ENCODE measurements around the gene PPP1CC.
"Not testable (repeated sequence)": the region's sequence is repeated elsewhere in the genome, so short reads cannot be mapped to it uniquely, and the experiment has no call there.

PPP1CC gene

GRCh38 chr12:110775997-110776396 lies 33.3 kb upstream of the PPP1CC start:
- Histone ChIP-seq H3K9ac (ENCODE audit: low read depth in 1 of 2, low read length in 2 of 2) (no peak overlapping the region), H3K27ac (ENCODE audit: low read depth in 2 of 2, low read length in 2 of 2) (no peak overlapping the region), H3K4me3 (ENCODE audit: low read length in 2 of 2) (no peak overlapping the region), H3K4me1 (ENCODE audit: control insufficient read depth in 2 of 2, insufficient read depth in 2 of 2, low read length in 2 of 2) (no peaks in the 10 kb centered on the region), H3K36me3 (ENCODE audit: control insufficient read depth in 2 of 2, insufficient read depth in 2 of 2, low read length in 2 of 2) (no peaks in the 10 kb centered on the region), H3K27me3 (ENCODE audit: control insufficient read depth in 2 of 2, insufficient read depth in 2 of 2, low read length in 2 of 2) (no peaks in the 10 kb centered on the region), H3K9me3 (ENCODE audit: control insufficient read depth in 2 of 2, low read length in 2 of 2) (no peaks in the 10 kb centered on the region)

GRCh38 chr12:110774824-110775223 lies 32.1 kb upstream of the PPP1CC start:
- Histone ChIP-seq H3K27ac (ENCODE audit: low read depth in 2 of 2, low read length in 2 of 2) (no peak overlapping the region), H3K4me1 (ENCODE audit: control insufficient read depth in 2 of 2, insufficient read depth in 2 of 2, low read length in 2 of 2) (no peaks in the 10 kb centered on the region), H3K4me3 (ENCODE audit: low read length in 2 of 2) (no peak overlapping the region), H3K9ac (ENCODE audit: low read depth in 1 of 2, low read length in 2 of 2) (no peak overlapping the region), H3K27me3 (ENCODE audit: control insufficient read depth in 2 of 2, insufficient read depth in 2 of 2, low read length in 2 of 2) (no peaks in the 10 kb centered on the region), H3K36me3 (ENCODE audit: control insufficient read depth in 2 of 2, insufficient read depth in 2 of 2, low read length in 2 of 2) (no peaks in the 10 kb centered on the region), H3K9me3 (ENCODE audit: control insufficient read depth in 2 of 2, low read length in 2 of 2) (no peaks in the 10 kb centered on the region)

GRCh38 chr12:110768960-110769359 lies 26.3 kb upstream of the PPP1CC start:
- no peak overlapping the region for H3K4me3 ChIP-seq (ENCODE audit: low read length in 2 of 2)

GRCh38 chr12:110767863-110768262 lies 25.2 kb upstream of the PPP1CC start:
- H3K4me1 ChIP-seq (ENCODE audit: control insufficient read depth in 2 of 2, insufficient read depth in 2 of 2, low read length in 2 of 2): peaks cover 0 to 4% of the 10 kb centered on the region in 2 donors
- H3K27ac ChIP-seq (ENCODE audit: low read depth in 2 of 2, low read length in 2 of 2): no peak overlapping the region
- no peaks in the 10 kb centered on the region for H3K27me3 ChIP-seq (ENCODE audit: control insufficient read depth in 2 of 2, insufficient read depth in 2 of 2, low read length in 2 of 2)
- no peak overlapping the region for H3K9ac ChIP-seq (ENCODE audit: low read depth in 1 of 2, low read length in 2 of 2)
- H3K9me3 ChIP-seq (ENCODE audit: control insufficient read depth in 2 of 2, low read length in 2 of 2): no peaks in the 10 kb centered on the region
- no peaks in the 10 kb centered on the region for H3K36me3 ChIP-seq (ENCODE audit: control insufficient read depth in 2 of 2, insufficient read depth in 2 of 2, low read length in 2 of 2)
- no peak overlapping the region for H3K4me3 ChIP-seq (ENCODE audit: low read length in 2 of 2)

More at GRCh38 chr12:110768960-110769359, 26.3 kb upstream of the PPP1CC start:
- Histone ChIP-seq H3K9ac (ENCODE audit: low read depth in 1 of 2, low read length in 2 of 2) (no peak overlapping the region), H3K9me3 (ENCODE audit: control insufficient read depth in 2 of 2, low read length in 2 of 2) (no peaks in the 10 kb centered on the region), H3K27me3 (ENCODE audit: control insufficient read depth in 2 of 2, insufficient read depth in 2 of 2, low read length in 2 of 2) (no peaks in the 10 kb centered on the region), H3K4me1 (ENCODE audit: control insufficient read depth in 2 of 2, insufficient read depth in 2 of 2, low read length in 2 of 2) (peaks cover 0 to 4% of the 10 kb centered on the region in 2 donors), H3K36me3 (ENCODE audit: control insufficient read depth in 2 of 2, insufficient read depth in 2 of 2, low read length in 2 of 2) (no peaks in the 10 kb centered on the region), H3K27ac (ENCODE audit: low read depth in 2 of 2, low read length in 2 of 2) (no peak overlapping the region)

- Histone ChIP-seq H3K4me3 (ENCODE audit: low read length in 2 of 2) (no peak overlapping the region), H3K27me3 (ENCODE audit: control insufficient read depth in 2 of 2, insufficient read depth in 2 of 2, low read length in 2 of 2) (no peaks in the 10 kb centered on the region), H3K4me1 (ENCODE audit: control insufficient read depth in 2 of 2, insufficient read depth in 2 of 2, low read length in 2 of 2) (peaks cover 0 to 4% of the 10 kb centered on the region in 2 donors), H3K36me3 (ENCODE audit: control insufficient read depth in 2 of 2, insufficient read depth in 2 of 2, low read length in 2 of 2) (no peaks in the 10 kb centered on the region), H3K9ac (ENCODE audit: low read depth in 1 of 2, low read length in 2 of 2) (no peak overlapping the region), H3K9me3 (ENCODE audit: control insufficient read depth in 2 of 2, low read length in 2 of 2) (no peaks in the 10 kb centered on the region), H3K27ac (ENCODE audit: low read depth in 2 of 2, low read length in 2 of 2) (peak overlapping the region in 1 of 2 donors; percentile 38)
These were observed 23.8 kb upstream of the PPP1CC start for GRCh38 chr12:110766311-110767154.

- H3K27me3 ChIP-seq (ENCODE audit: control insufficient read depth in 2 of 2, insufficient read depth in 2 of 2, low read length in 2 of 2); H3K27ac ChIP-seq (ENCODE audit: low read depth in 2 of 2, low read length in 2 of 2); H3K9me3 ChIP-seq (ENCODE audit: control insufficient read depth in 2 of 2, low read length in 2 of 2); H3K9ac ChIP-seq (ENCODE audit: low read depth in 1 of 2, low read length in 2 of 2); H3K36me3 ChIP-seq (ENCODE audit: control insufficient read depth in 2 of 2, insufficient read depth in 2 of 2, low read length in 2 of 2); H3K4me3 ChIP-seq (ENCODE audit: low read length in 2 of 2); H3K4me1 ChIP-seq (ENCODE audit: control insufficient read depth in 2 of 2, insufficient read depth in 2 of 2, low read length in 2 of 2): not testable (repeated sequence)
These were observed 22.9 kb upstream of the PPP1CC start for GRCh38 chr12:110765572-110765971.

- no peaks in the 10 kb centered on the region for H3K27me3 ChIP-seq (ENCODE audit: control insufficient read depth in 2 of 2, insufficient read depth in 2 of 2, low read length in 2 of 2)
- no peak overlapping the region for H3K4me3 ChIP-seq (ENCODE audit: low read length in 2 of 2)
- H3K4me1 ChIP-seq (ENCODE audit: control insufficient read depth in 2 of 2, insufficient read depth in 2 of 2, low read length in 2 of 2): peaks cover 0 to 4% of the 10 kb centered on the region in 2 donors
- no peaks in the 10 kb centered on the region for H3K9me3 ChIP-seq (ENCODE audit: control insufficient read depth in 2 of 2, low read length in 2 of 2)
- no peak overlapping the region for H3K27ac ChIP-seq (ENCODE audit: low read depth in 2 of 2, low read length in 2 of 2)
- H3K9ac ChIP-seq (ENCODE audit: low read depth in 1 of 2, low read length in 2 of 2): no peak overlapping the region
- no peaks in the 10 kb centered on the region for H3K36me3 ChIP-seq (ENCODE audit: control insufficient read depth in 2 of 2, insufficient read depth in 2 of 2, low read length in 2 of 2)
These were observed 22.4 kb upstream of the PPP1CC start for GRCh38 chr12:110765111-110765510.

- Histone ChIP-seq H3K27ac (ENCODE audit: low read depth in 2 of 2, low read length in 2 of 2) (no peak overlapping the region), H3K4me3 (ENCODE audit: low read length in 2 of 2) (no peak overlapping the region), H3K27me3 (ENCODE audit: control insufficient read depth in 2 of 2, insufficient read depth in 2 of 2, low read length in 2 of 2) (no peaks in the 10 kb centered on the region), H3K9ac (ENCODE audit: low read depth in 1 of 2, low read length in 2 of 2) (no peak overlapping the region), H3K4me1 (ENCODE audit: control insufficient read depth in 2 of 2, insufficient read depth in 2 of 2, low read length in 2 of 2) (peaks cover 0 to 4% of the 10 kb centered on the region in 2 donors), H3K36me3 (ENCODE audit: control insufficient read depth in 2 of 2, insufficient read depth in 2 of 2, low read length in 2 of 2) (no peaks in the 10 kb centered on the region), H3K9me3 (ENCODE audit: control insufficient read depth in 2 of 2, low read length in 2 of 2) (no peaks in the 10 kb centered on the region)
These were observed 20.9 kb upstream of the PPP1CC start for GRCh38 chr12:110763583-110763982.

- Histone ChIP-seq H3K4me1 (ENCODE audit: control insufficient read depth in 2 of 2, insufficient read depth in 2 of 2, low read length in 2 of 2) (peaks cover 0 to 4% of the 10 kb centered on the region in 2 donors), H3K4me3 (ENCODE audit: low read length in 2 of 2) (no peak overlapping the region), H3K27ac (ENCODE audit: low read depth in 2 of 2, low read length in 2 of 2) (no peak overlapping the region), H3K36me3 (ENCODE audit: control insufficient read depth in 2 of 2, insufficient read depth in 2 of 2, low read length in 2 of 2) (no peaks in the 10 kb centered on the region), H3K27me3 (ENCODE audit: control insufficient read depth in 2 of 2, insufficient read depth in 2 of 2, low read length in 2 of 2) (no peaks in the 10 kb centered on the region), H3K9ac (ENCODE audit: low read depth in 1 of 2, low read length in 2 of 2) (no peak overlapping the region), H3K9me3 (ENCODE audit: control insufficient read depth in 2 of 2, low read length in 2 of 2) (no peaks in the 10 kb centered on the region)
These were observed 20.2 kb upstream of the PPP1CC start for GRCh38 chr12:110762891-110763290.

GRCh38 chr12:110760204-110760609 lies 17.5 kb upstream of the PPP1CC start:
- H3K27ac ChIP-seq (ENCODE audit: low read depth in 2 of 2, low read length in 2 of 2): no peak overlapping the region
- no peaks in the 10 kb centered on the region for H3K27me3 ChIP-seq (ENCODE audit: control insufficient read depth in 2 of 2, insufficient read depth in 2 of 2, low read length in 2 of 2)
- H3K4me1 ChIP-seq (ENCODE audit: control insufficient read depth in 2 of 2, insufficient read depth in 2 of 2, low read length in 2 of 2): no peaks in the 10 kb centered on the region
- no peaks in the 10 kb centered on the region for H3K9me3 ChIP-seq (ENCODE audit: control insufficient read depth in 2 of 2, low read length in 2 of 2)
- no peak overlapping the region for H3K4me3 ChIP-seq (ENCODE audit: low read length in 2 of 2)
- H3K9ac ChIP-seq (ENCODE audit: low read depth in 1 of 2, low read length in 2 of 2): no peak overlapping the region
- no peaks in the 10 kb centered on the region for H3K36me3 ChIP-seq (ENCODE audit: control insufficient read depth in 2 of 2, insufficient read depth in 2 of 2, low read length in 2 of 2)
